ENCODE results near the gene TSPAN18.

DNA sequence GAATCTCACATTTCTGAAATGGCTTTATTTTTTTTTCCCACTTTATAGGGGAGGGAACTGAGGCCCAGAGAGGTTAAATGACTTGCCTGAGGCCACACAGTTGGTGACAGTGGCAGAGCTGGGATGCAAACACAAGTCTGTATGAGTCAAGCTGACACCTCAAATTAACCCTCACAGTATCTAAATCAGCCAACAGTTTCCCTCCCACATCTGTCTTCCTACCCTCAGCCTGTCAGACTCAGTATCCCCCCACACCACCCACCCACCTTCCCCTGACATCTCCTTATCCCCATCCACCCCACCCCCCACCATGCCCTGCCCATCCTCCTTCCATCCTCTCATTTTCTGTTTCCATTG is 128.7 kb downstream of the TSPAN18 start:
- no peak for TF ChIP-seq POLR2A (IDR thresholded peaks at IDR 0.05)
- TF ChIP-seq, protein P1, sequence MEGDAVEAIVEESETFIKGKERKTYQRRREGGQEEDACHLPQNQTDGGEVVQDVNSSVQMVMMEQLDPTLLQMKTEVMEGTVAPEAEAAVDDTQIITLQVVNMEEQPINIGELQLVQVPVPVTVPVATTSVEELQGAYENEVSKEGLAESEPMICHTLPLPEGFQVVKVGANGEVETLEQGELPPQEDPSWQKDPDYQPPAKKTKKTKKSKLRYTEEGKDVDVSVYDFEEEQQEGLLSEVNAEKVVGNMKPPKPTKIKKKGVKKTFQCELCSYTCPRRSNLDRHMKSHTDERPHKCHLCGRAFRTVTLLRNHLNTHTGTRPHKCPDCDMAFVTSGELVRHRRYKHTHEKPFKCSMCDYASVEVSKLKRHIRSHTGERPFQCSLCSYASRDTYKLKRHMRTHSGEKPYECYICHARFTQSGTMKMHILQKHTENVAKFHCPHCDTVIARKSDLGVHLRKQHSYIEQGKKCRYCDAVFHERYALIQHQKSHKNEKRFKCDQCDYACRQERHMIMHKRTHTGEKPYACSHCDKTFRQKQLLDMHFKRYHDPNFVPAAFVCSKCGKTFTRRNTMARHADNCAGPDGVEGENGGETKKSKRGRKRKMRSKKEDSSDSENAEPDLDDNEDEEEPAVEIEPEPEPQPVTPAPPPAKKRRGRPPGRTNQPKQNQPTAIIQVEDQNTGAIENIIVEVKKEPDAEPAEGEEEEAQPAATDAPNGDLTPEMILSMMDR (IDR thresholded peaks at IDR 0.05) = no peak

All from breast epithelium (tissue), 3 donors.